Measurements from ENCODE around the gene BCL2L12.

Gene BCL2L12

GRCh38 chr19:49642492-49643035 lies 23.2 kb upstream of the BCL2L12 start:
- DNase-seq (ENCODE audit: low spot score), result no peak

- DNase-seq (ENCODE audit: low spot score), result no peak
Measured at GRCh38 chr19:49643466-49643865, 22.3 kb upstream of the BCL2L12 start.

- no peak for DNase-seq (ENCODE audit: low spot score)
Measured at GRCh38 chr19:49645592-49645991, 20.1 kb upstream of the BCL2L12 start.

GRCh38 chr19:49645995-49646394 lies 19.7 kb upstream of the BCL2L12 start:
- DNase-seq (ENCODE audit: low spot score), result no peak

- DNase-seq (ENCODE audit: low spot score), result no peak
Measured at GRCh38 chr19:49646586-49646985, 19.1 kb upstream of the BCL2L12 start.

GRCh38 chr19:49651029-49651819 lies 14.5 kb upstream of the BCL2L12 start:
- no peak for DNase-seq (ENCODE audit: low spot score)

GRCh38 chr19:49651820-49652550 lies 13.7 kb upstream of the BCL2L12 start:
- DNase-seq (ENCODE audit: low spot score), result no peak

- DNase-seq (ENCODE audit: low spot score), result no peak
Measured at GRCh38 chr19:49652551-49653465, 12.9 kb upstream of the BCL2L12 start.

- no peak for DNase-seq (ENCODE audit: low spot score)
Measured at GRCh38 chr19:49653466-49653806, 12.3 kb upstream of the BCL2L12 start.

- no peak for DNase-seq (ENCODE audit: low spot score)
Measured at GRCh38 chr19:49654581-49654980, 11.2 kb upstream of the BCL2L12 start.

- DNase-seq (ENCODE audit: low spot score), result no peak
Measured at GRCh38 chr19:49655570-49656455, 9.9 kb upstream of the BCL2L12 start.

GRCh38 chr19:49656456-49657109 lies 9.2 kb upstream of the BCL2L12 start:
- DNase-seq (ENCODE audit: low spot score), result no peak

GRCh38 chr19:49657493-49658138 lies 8.1 kb upstream of the BCL2L12 start:
- no peak for DNase-seq (ENCODE audit: low spot score)

GRCh38 chr19:49658139-49658517 lies 7.6 kb upstream of the BCL2L12 start:
- no peak for DNase-seq (ENCODE audit: low spot score)

GRCh38 chr19:49658566-49659442 lies 6.9 kb upstream of the BCL2L12 start:
- no peak for DNase-seq (ENCODE audit: low spot score)

GRCh38 chr19:49660338-49660961 lies 5.3 kb upstream of the BCL2L12 start:
- no peak for DNase-seq (ENCODE audit: low spot score)

GRCh38 chr19:49662011-49662410 lies 3.7 kb upstream of the BCL2L12 start:
- no peak for DNase-seq (ENCODE audit: low spot score)

GRCh38 chr19:49663224-49663623 lies 2.5 kb upstream of the BCL2L12 start:
- no peak for DNase-seq (ENCODE audit: low spot score)

All from left forelimb (tissue), 1 donor.